Activated B cell treated with CpG ODN at 0.5 μM for 24 hours (primary cell): ENCODE measurements around the gene PTCHD4. TPM values are rescaled to one million over a fixed set of nuclear protein-coding genes. Genes with fewer than 3 reads are reported as not detected.

Experiments used
- ATAC-seq: fragments of 200-7000 bp; cut with Tn5 transposase; one replicate; pipeline ENCODE4 v1.10.0; 2021; ENCODE audit warnings: low read depth, mild to moderate bottlenecking, moderate library complexity
- CTCF ChIA-PET: fragments of 350-600 bp; sonication (Branson Sonifier 250); formaldehyde crosslinking; loops from one replicate; lab custom pipeline; 2021; ENCODE audit warnings: antibody characterized with exemption; lab: Charles Lee
- POLR2A ChIA-PET: fragments of 350-600 bp; sonication (Branson Sonifier 250); formaldehyde crosslinking; loops from one replicate; lab custom pipeline; 2021; ENCODE audit warnings: antibody characterized with exemption; lab: Charles Lee
- DNase-seq: peaks from one replicate; pipeline ENCODE4 v3.0.0; 2022
- H3K27ac Mint-ChIP-seq: one replicate; pipeline ENCODE4 v1.8.0; 2020; ENCODE audit warnings: mixed read lengths
- H3K27me3 Mint-ChIP-seq: one replicate; pipeline ENCODE4 v1.8.0; 2021; ENCODE audit warnings: mixed read lengths
- H3K36me3 Mint-ChIP-seq: one replicate; pipeline ENCODE4 v1.8.0; 2021; ENCODE audit warnings: low read depth, mixed read lengths
- H3K4me1 Mint-ChIP-seq: one replicate; pipeline ENCODE4 v1.8.0; 2021; ENCODE audit warnings: mixed read lengths
- H3K4me3 Mint-ChIP-seq: one replicate; pipeline ENCODE4 v1.8.0; 2020; ENCODE audit warnings: mild to moderate bottlenecking, mixed read lengths
- H3K9me3 Mint-ChIP-seq: one replicate; pipeline ENCODE4 v1.8.0; 2020; ENCODE audit warnings: mixed read lengths
- intact Hi-C: fragments of 100-400 bp; cut with micrococcal nuclease; formaldehyde crosslinking; loops from one replicate; pipeline ENCODE4 v1.15.1; 2024
- total RNA-seq: library from RNA; stranded (reverse); gene quantifications from 2 replicates; pipeline ENCODE4 v1.2.3, GENCODE V29; 2022
- TF ChIP-seq, protein P1 (sequence below): fragments of 200-600 bp; IDR thresholded peaks from one replicate; pipeline ENCODE4 v1.8.0; 2022; ENCODE audit warnings: antibody characterized with exemption, mild to moderate bottlenecking

PTCHD4 gene
- total RNA-seq, 1 donor from 2014 or later = not detected

DNA sequence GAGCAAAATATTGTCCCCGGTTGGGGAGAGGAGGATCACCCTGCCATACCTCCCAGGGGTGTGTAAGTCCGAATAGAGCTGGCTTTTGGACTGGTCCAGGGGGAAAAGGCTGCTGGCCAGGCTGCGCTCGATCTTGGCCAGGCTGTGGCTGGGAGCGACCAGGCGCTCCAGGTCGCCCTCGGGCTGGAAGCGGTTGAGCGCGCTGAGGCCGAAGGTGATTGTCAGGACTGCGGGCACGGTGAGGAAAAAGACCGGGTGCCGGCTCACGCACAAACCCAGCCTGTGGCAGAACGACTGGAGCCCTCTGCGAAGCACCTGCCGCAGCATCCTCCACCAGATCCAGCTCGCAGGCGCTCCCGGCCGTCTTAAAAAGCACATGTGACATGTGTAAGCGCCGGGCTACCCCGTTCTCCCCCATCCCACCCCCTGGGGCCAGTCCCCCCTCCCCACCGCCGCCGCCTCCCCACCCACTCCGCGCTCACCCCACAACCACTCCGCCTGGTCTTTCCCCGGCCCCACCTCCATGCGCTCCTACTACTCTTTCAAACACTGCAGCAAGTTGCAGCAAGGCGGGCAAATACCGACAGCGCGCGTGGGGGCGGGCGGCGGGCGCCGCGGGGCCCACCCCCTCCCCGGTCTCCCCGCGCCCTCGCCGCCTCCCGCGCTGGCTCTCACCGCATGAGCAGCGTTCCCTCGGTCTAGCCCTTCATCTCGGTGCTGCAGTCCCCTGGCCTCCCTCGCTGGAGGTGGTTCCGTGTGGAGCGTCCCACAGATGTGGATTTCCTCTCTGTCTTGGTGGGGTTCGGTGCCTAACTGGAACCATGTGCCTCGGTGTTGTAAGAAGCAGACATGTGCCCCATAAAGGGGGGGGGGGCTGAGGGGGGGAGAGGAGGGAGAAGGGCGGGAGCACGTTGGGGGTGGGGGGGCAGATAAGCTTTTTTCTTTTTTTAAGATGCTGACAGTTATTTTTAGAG, 42.4 kb downstream of the PTCHD4 start:
- H3K27me3 Mint-ChIP-seq = peaks cover 7% of the 10 kb centered on the region
- no peaks in the 10 kb centered on the region for H3K36me3 Mint-ChIP-seq
- intact Hi-C loops = no loop called here
- no peaks in the 10 kb centered on the region for H3K4me1 Mint-ChIP-seq
- TF ChIP-seq, protein P1, sequence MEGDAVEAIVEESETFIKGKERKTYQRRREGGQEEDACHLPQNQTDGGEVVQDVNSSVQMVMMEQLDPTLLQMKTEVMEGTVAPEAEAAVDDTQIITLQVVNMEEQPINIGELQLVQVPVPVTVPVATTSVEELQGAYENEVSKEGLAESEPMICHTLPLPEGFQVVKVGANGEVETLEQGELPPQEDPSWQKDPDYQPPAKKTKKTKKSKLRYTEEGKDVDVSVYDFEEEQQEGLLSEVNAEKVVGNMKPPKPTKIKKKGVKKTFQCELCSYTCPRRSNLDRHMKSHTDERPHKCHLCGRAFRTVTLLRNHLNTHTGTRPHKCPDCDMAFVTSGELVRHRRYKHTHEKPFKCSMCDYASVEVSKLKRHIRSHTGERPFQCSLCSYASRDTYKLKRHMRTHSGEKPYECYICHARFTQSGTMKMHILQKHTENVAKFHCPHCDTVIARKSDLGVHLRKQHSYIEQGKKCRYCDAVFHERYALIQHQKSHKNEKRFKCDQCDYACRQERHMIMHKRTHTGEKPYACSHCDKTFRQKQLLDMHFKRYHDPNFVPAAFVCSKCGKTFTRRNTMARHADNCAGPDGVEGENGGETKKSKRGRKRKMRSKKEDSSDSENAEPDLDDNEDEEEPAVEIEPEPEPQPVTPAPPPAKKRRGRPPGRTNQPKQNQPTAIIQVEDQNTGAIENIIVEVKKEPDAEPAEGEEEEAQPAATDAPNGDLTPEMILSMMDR = no peak
- ChIA-PET CTCF (no interaction called here), POLR2A (no interaction called here)
- ATAC-seq = no peak
- no peak overlapping the region for H3K27ac Mint-ChIP-seq
- H3K4me3 Mint-ChIP-seq = no peak overlapping the region
- no peak for DNase-seq
- H3K9me3 Mint-ChIP-seq = no peaks in the 10 kb centered on the region

DNA sequence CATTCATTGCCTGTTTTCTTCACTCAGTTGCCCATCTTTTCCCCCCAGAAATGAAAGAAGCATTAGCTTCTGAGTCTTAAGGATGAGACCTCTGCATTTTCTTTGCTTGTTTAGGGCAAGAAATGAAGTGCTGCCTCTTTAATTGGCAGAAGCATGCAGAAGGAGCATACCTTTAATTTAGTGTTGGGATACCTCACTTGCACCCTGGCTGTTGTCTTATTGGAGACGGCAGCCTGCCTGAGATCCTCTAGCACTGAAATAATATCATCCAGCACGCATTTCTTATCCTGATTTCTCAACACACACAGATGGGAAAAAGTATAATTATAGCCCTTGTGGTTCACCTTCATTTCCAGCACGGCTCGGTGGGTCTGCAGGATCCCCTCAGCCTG, 43.1 kb downstream of the PTCHD4 start:
- DNase-seq (no peak), ATAC-seq (no peak)
- H3K4me3 Mint-ChIP-seq = no peak overlapping the region
- H3K9me3 Mint-ChIP-seq = no peaks in the 10 kb centered on the region
- H3K36me3 Mint-ChIP-seq = no peaks in the 10 kb centered on the region
- TF ChIP-seq, protein P1 = no peak
- no peaks in the 10 kb centered on the region for H3K4me1 Mint-ChIP-seq
- H3K27me3 Mint-ChIP-seq = peaks cover 7% of the 10 kb centered on the region
- intact Hi-C loops = no loop called here
- CTCF ChIA-PET = no interaction called here
- no peak overlapping the region for H3K27ac Mint-ChIP-seq
- POLR2A ChIA-PET = no interaction called here

DNA sequence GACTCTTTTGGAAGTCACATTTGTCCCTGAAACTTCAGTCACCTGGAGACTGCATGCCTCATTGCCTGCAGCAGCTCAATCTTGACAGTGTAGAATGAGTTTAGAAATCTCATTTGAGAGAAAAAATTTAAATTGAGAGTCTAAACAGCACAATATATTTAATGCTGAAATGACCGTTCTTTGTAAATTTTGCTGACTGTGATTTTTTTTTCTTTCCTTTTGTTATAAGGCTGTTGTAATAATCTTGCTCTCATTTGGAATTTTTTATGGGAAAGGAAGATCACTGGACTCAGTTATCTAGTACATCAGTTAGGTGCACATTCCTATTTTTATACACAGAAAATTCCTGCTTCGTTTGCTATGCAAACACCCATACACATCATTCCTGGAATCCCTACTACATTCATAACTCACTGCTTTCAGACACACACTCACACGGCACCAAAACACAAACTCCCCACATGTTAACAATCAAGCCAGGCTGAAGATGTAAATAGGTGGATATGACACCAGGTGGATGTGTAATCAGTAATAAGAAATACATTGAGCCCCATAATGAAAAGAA, 43.8 kb downstream of the PTCHD4 start:
- TF ChIP-seq, protein P1 = no peak
- H3K4me1 Mint-ChIP-seq = no peaks in the 10 kb centered on the region
- H3K4me3 Mint-ChIP-seq = no peak overlapping the region
- no peaks in the 10 kb centered on the region for H3K9me3 Mint-ChIP-seq
- CTCF ChIA-PET = no interaction called here
- intact Hi-C loops = no loop called here
- H3K27ac Mint-ChIP-seq = no peak overlapping the region
- ATAC-seq = no peak
- peaks cover 7% of the 10 kb centered on the region for H3K27me3 Mint-ChIP-seq
- POLR2A ChIA-PET = no interaction called here
- no peaks in the 10 kb centered on the region for H3K36me3 Mint-ChIP-seq
- DNase-seq = no peak

DNA sequence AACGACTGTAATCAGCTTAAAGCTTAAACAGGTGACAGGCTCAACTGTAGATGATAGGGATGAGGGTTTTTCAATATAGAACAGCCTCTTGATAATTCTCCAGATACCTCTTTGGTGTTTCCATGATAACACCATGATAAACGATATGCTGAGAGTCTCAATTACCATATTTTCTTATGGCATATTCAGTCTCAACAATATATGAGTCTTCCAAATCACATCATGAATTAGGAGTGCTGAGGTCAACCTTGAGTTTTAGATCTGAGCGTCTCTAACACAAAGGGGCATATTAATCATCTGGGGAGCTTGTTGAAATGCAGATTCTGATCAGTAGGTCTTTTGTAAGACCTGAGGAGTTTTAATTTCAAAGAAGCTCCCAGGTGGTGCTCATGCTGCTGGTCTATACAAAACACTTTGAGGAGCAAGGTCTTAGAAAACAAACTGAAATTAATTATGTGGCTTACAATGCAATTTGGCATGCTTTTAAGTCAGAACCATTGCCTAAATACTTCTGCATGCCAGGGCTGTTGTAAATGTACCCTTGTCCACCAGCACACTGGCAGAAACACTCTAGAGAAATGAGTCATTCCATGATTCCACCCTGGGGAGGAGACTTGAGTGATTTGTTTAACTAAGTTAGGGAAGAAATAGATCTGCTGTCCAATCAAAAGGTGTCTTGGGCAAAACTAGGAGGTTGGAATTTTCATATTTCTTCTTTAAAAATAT, 49.6 kb downstream of the PTCHD4 start:
- Mint-ChIP-seq H3K27ac (no peak overlapping the region), H3K9me3 (no peaks in the 10 kb centered on the region), H3K4me3 (no peak overlapping the region), H3K4me1 (no peaks in the 10 kb centered on the region), H3K27me3 (no peaks in the 10 kb centered on the region), H3K36me3 (no peaks in the 10 kb centered on the region)
- POLR2A ChIA-PET = no interaction called here
- CTCF ChIA-PET = no interaction called here
- TF ChIP-seq, protein P1 = no peak
- ATAC-seq (no peak), DNase-seq (no peak)
- intact Hi-C loops = no loop called here
